Skeletal muscle satellite cell (primary cell): ENCODE measurements around the gene ATRNL1.
"Not testable (repeated sequence)": the region's sequence is repeated elsewhere in the genome, so short reads cannot be mapped to it uniquely, and the experiment has no call there.

Source experiments
- H3K27me3 ChIP-seq: 2 replicates; pipeline ENCODE4 v1.7.0; 2013; ENCODE audit warnings: low read length; ENCODE audit not compliant: control insufficient read depth, insufficient read depth
- H3K36me3 ChIP-seq: 2 replicates; pipeline ENCODE4 v1.7.0; 2013; ENCODE audit warnings: mild to moderate bottlenecking, control low read depth, low read length; ENCODE audit not compliant: insufficient read depth
- H3K4me1 ChIP-seq: 2 replicates; pipeline ENCODE4 v1.7.0; 2013; ENCODE audit warnings: low read length; ENCODE audit not compliant: control insufficient read depth, insufficient read depth
- H3K4me2 ChIP-seq: 2 replicates; pipeline ENCODE4 v1.7.0; 2013; ENCODE audit warnings: mild to moderate bottlenecking, low read length
- H3K4me3 ChIP-seq: 2 replicates; pipeline ENCODE4 v1.7.0; 2013; ENCODE audit warnings: low read length
- H3K9ac ChIP-seq: 2 replicates; pipeline ENCODE4 v1.7.0; 2013; ENCODE audit warnings: mild to moderate bottlenecking, low read depth, low read length, moderate library complexity
- H3K9me3 ChIP-seq: replicated peaks from 2 replicates; pipeline ENCODE4 v1.7.0; 2013; ENCODE audit warnings: mild to moderate bottlenecking, control low read depth, low read length

Gene ATRNL1

DNA sequence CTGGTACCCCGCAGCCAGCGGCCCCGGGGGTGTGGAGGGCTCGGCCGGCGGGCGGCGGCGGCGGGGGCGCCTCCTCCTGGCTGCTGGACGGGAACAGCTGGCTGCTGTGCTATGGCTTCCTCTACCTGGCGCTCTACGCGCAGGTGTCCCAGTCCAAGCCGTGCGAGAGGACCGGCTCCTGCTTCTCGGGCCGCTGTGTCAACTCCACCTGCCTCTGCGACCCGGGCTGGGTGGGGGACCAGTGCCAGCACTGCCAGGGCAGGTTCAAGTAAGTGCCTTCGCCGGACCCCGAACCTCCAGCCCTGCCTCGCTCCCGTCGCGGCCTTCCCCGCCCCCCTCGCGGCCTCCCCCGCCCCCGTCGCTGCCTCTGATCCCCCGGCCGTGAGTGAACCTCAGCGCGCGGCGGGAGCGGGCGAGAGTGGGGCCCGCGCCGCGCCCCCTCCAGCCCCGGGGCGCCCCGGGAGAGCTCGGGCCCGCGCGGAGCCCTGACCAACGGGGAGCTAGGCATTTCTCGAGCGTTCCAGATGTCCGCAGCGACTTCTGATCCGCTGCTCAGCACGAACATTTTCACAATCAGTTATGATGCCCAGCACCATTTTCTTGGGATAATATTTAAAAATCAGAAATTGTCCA is 727 bp downstream of the ATRNL1 start:
- H3K4me2 ChIP-seq: peak overlapping the region; percentile 97
- H3K36me3 ChIP-seq: no peaks in the 10 kb centered on the region
- peak overlapping the region; percentile 77 for H3K9ac ChIP-seq
- H3K4me1 ChIP-seq: no peaks in the 10 kb centered on the region
- no peaks in the 10 kb centered on the region for H3K9me3 ChIP-seq
- peak overlapping the region; percentile 94 for H3K4me3 ChIP-seq
- H3K27me3 ChIP-seq: peaks cover 39% of the 10 kb centered on the region

DNA sequence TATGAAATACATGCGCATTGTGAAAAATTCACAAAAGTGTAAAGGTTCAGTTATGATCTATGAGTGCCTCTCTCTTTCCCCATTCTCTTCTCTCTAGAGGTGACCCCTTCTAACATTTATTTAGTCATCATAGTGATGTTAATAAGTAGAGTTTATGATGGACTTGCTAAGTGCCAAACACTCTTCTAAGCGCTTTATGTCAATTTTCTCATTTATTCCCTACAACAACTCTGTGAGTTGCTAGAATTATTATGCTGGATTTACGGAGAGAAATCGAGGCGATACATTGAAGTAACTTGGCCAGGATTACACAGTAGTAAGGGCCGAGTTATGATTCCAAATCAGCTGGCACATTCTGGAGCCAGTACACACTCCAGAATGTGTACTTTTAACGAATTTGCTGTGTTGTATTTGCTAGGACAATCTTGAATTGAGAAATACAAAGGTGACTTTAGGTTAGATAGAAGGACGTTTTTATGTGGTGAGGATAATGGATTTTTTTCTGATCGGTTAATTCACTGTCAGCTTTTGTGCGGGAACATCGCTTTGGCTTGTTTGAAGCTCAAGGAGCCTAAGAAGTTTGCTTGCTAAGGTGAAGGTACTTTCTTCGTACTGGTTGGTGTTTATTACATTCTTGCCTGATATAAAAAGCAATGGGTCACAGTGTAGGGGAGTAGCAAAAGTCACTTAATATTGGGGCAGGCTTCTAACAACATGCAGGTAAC is 1.4 kb downstream of the ATRNL1 start:
- Histone ChIP-seq H3K27me3 (peaks cover 36% of the 10 kb centered on the region), H3K9me3 (no peaks in the 10 kb centered on the region), H3K4me2 (peak overlapping the region; percentile 97), H3K4me3 (peak overlapping the region; percentile 94), H3K36me3 (no peaks in the 10 kb centered on the region), H3K9ac (no peak overlapping the region), H3K4me1 (no peaks in the 10 kb centered on the region)

DNA sequence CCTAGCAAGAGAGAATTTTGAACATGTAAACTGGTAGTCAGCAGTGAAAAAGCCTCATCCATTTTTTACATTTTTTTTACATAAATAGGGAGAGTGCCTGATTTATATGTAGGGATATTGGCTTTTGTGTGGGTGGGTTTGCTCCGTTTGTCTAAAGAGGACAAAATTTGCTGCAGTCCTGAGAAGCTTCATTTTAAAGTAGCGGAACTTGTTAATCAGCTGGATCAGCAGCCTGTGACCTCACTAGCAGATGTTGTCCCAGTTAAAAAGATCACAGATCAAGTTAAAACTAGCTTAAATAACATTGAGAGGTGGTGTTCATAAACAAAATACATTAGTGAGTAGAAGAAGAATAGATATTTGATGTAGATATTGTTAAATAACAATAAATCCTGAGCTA is 2.6 kb downstream of the ATRNL1 start:
- no peak overlapping the region for H3K4me2 ChIP-seq
- no peaks in the 10 kb centered on the region for H3K4me1 ChIP-seq
- H3K4me3 ChIP-seq: no peak overlapping the region
- no peaks in the 10 kb centered on the region for H3K36me3 ChIP-seq
- peaks cover 26% of the 10 kb centered on the region for H3K27me3 ChIP-seq
- no peak overlapping the region for H3K9ac ChIP-seq
- no peaks in the 10 kb centered on the region for H3K9me3 ChIP-seq

DNA sequence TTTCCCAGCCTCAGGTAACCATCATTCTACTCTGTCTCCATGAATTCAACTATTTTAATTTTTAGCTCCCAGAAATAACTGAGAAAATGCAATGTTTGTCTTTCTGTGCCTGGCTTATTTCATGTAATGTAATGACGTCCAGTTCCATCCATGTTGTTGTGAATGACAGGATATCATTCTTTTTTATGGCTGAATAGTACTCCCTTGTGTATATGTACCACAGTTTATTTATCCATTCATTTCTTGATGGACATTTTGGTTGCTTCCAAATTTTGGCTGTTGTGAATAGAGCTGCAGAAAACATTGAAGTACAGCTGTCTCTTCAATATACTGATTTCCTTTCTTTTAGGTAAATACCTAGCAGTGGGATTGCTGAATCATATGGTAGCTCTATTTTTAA is 10.5 kb downstream of the ATRNL1 start:
- no peaks in the 10 kb centered on the region for H3K27me3 ChIP-seq
- H3K9me3 ChIP-seq: peaks cover 2% of the 10 kb centered on the region
- no peaks in the 10 kb centered on the region for H3K4me1 ChIP-seq
- H3K4me3 ChIP-seq: no peak overlapping the region
- no peak overlapping the region for H3K9ac ChIP-seq
- H3K4me2 ChIP-seq: no peak overlapping the region
- H3K36me3 ChIP-seq: no peaks in the 10 kb centered on the region

DNA sequence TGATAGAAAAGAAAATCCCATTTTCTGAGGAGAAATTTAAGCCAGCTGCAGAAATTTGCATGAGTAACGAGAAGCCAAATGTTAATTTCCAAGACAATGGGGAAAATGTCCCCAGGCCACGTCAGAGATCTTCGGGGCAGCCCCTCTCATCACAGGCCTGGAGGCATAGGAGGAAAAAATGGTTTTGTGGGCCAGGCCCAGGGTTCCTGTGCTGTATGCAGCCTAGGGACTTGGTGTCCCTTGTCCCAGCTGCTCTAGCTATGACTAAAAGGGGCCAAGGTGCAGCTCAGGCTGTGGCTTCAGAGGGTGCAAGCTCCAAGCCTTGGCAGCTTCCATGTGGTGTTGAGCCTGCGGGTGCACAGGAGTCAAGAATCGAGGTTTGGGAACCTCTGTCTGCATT is 12.2 kb downstream of the ATRNL1 start:
- H3K27me3 ChIP-seq, H3K4me2 ChIP-seq, H3K4me3 ChIP-seq, H3K9ac ChIP-seq, H3K4me1 ChIP-seq, H3K36me3 ChIP-seq, H3K9me3 ChIP-seq: not testable (repeated sequence)

DNA sequence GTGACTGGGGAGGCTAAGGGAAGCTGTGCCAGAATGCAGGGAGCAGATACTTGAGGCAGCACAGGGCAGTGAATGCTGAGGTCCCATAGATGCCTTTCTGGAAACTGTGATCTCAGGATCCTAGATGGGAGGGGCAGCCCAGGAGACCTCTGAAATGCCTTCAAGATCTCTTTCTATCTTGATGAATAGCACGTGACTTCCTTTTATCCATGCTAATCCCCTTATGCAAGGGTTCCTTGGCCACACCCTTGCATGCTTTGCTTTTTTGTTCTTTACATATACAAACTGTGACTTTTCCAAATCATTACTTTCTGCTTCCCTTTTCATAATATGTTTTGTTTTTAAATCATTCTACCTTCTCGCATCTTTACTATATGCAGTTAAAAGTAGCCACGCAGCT is 14.7 kb downstream of the ATRNL1 start:
- Histone ChIP-seq H3K9me3 (peaks cover 2% of the 10 kb centered on the region), H3K4me1 (no peaks in the 10 kb centered on the region), H3K4me2 (no peak overlapping the region), H3K9ac (no peak overlapping the region), H3K27me3 (no peaks in the 10 kb centered on the region), H3K36me3 (no peaks in the 10 kb centered on the region), H3K4me3 (no peak overlapping the region)

DNA sequence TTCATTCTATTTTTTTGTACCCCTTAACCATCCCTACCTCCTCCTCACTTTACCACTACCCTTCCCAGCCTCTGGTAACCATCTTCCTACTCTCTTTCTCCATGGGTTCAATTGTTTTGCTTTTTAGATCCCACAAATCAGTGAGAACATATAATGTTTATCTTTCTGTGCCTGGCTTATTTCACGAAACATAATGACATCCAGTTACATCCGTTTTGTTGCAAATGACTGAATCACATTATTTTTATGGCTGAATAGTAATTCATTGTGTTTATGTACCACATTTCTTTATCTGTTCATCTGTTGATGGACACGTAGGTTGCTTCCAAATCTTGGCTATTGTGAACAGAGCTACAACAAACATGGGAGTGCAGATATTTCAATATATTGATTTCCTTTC is 24.1 kb downstream of the ATRNL1 start:
- H3K27me3 ChIP-seq: no peaks in the 10 kb centered on the region
- no peak overlapping the region for H3K9ac ChIP-seq
- H3K9me3 ChIP-seq: no peaks in the 10 kb centered on the region
- H3K4me1 ChIP-seq: no peaks in the 10 kb centered on the region
- H3K4me3 ChIP-seq: no peak overlapping the region
- no peaks in the 10 kb centered on the region for H3K36me3 ChIP-seq
- no peak overlapping the region for H3K4me2 ChIP-seq

DNA sequence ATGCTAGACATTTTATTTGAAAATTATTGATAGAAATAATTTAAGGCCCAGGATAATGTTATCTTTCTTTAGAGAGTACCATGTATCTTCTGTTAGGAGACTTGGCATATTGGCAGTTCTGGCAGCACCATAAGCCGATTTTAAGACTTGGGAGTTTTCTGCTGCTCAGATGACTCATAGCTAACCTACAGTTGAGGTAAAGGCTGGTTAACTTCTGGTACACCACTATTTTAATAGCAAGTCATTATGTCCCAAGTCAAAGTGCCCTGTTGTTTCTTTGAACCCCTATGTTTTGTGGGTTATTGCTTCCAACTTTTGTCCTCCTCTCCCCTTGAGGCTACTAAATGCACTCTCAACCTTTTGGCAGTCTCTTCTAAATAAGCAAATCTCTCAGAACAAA is 25.2 kb downstream of the ATRNL1 start:
- Histone ChIP-seq H3K36me3 (no peaks in the 10 kb centered on the region), H3K27me3 (no peaks in the 10 kb centered on the region), H3K9me3 (no peaks in the 10 kb centered on the region), H3K4me3 (no peak overlapping the region), H3K4me2 (no peak overlapping the region), H3K4me1 (no peaks in the 10 kb centered on the region), H3K9ac (no peak overlapping the region)

DNA sequence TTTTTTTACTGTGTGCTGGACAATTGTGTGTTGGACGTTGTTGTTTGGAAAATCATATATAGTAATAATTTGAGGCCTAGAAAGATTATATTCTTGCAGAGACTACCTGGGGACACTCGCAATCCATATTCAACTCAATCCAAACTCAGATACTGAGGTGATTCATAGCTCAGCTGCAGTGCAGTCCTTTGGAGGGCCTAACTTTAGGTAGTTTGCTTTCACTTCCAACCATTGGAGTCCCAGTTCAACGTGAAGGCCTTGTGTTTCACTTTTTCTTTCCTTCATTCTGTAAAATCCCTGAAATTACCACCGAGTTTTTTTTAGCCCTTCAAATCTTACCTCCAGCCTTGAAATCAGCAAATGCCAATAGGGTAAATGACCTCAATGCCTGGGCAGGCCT is 32.3 kb downstream of the ATRNL1 start:
- Histone ChIP-seq H3K4me1 (no peaks in the 10 kb centered on the region), H3K9ac (no peak overlapping the region), H3K9me3 (no peaks in the 10 kb centered on the region), H3K4me3 (no peak overlapping the region), H3K36me3 (no peaks in the 10 kb centered on the region), H3K27me3 (no peaks in the 10 kb centered on the region), H3K4me2 (no peak overlapping the region)

DNA sequence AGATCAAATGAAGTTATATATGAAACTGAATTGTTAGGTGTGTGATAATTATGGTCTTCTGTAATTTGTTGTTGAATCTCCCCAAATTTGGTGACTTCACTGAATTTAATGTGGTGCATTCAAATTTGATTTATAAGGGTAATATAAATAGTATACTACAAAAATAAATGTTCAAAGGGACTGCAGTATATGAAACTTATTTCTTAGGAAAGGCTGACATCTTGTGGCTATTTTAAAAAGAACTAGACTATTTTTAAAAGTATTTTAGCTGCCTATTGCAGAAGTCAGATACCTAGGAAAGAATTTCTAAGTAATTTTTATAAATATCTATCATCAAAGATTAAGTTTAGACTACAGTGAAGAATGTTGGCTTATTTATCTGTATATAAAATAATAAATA is 36.6 kb downstream of the ATRNL1 start:
- Histone ChIP-seq H3K9me3 (no peaks in the 10 kb centered on the region), H3K4me2 (no peak overlapping the region), H3K36me3 (no peaks in the 10 kb centered on the region), H3K9ac (no peak overlapping the region), H3K4me1 (no peaks in the 10 kb centered on the region), H3K4me3 (no peak overlapping the region), H3K27me3 (no peaks in the 10 kb centered on the region)

DNA sequence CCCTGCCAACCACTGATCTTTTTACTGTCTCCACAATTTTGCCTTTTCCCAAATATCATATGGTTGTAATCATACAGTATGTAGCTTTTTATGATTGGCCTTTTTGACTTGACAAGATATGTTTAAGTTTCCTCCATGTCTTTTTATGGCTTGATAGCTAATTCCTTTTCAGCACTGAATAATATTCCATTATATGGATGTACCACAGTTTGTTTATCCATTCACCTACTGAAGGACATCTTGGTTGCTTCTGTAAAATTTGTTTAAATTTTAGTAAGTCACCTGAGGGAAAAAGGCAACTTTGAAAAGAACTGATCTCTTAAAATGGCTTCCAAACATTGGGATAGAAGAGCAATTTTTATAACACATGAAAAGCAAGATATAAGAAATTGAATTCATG is 43.5 kb downstream of the ATRNL1 start:
- Histone ChIP-seq H3K9ac (no peak overlapping the region), H3K4me2 (no peak overlapping the region), H3K27me3 (no peaks in the 10 kb centered on the region), H3K4me1 (no peaks in the 10 kb centered on the region), H3K4me3 (no peak overlapping the region), H3K36me3 (no peaks in the 10 kb centered on the region), H3K9me3 (no peaks in the 10 kb centered on the region)

DNA sequence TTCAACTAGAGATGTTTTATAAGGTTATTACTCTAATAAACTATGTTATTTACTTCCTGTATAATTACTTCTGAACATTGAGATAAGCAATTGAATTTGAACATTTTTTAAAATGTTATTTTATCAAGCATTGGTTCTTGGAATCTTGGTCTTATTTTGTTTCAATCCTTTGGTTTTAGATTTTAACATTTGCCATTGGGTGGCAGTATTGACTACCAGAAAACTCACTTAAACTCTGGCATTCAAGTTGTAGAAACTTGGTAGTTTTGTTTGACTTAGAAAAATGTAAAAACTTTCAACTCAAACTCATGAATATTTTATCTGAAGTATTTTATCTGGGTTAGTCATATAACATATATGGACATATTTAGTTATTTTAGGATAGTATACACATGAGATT is 48.1 kb downstream of the ATRNL1 start:
- H3K9ac ChIP-seq: no peak overlapping the region
- H3K36me3 ChIP-seq: no peaks in the 10 kb centered on the region
- H3K4me1 ChIP-seq: no peaks in the 10 kb centered on the region
- H3K4me3 ChIP-seq: no peak overlapping the region
- no peak overlapping the region for H3K4me2 ChIP-seq
- no peaks in the 10 kb centered on the region for H3K27me3 ChIP-seq
- H3K9me3 ChIP-seq: no peaks in the 10 kb centered on the region
